Measurements from ENCODE around the gene PARD3.

Gene PARD3

GRCh38 chr10:34643620-34644019 lies 171.5 kb downstream of the PARD3 start:
- no peak for DNase-seq

GRCh38 chr10:34641913-34642558 lies 173.1 kb downstream of the PARD3 start:
- no peak for DNase-seq

GRCh38 chr10:34641147-34641912 lies 173.8 kb downstream of the PARD3 start:
- DNase-seq, result no peak

GRCh38 chr10:34638406-34639054 lies 176.6 kb downstream of the PARD3 start:
- DNase-seq, result peak; percentile 59 to 66

GRCh38 chr10:34637418-34637911 lies 177.6 kb downstream of the PARD3 start:
- peak; percentile 52 to 57 for DNase-seq

- DNase-seq, result no peak
Measured at GRCh38 chr10:34635111-34635510, 180.0 kb downstream of the PARD3 start.

GRCh38 chr10:34633374-34633773 lies 181.7 kb downstream of the PARD3 start:
- no peak for DNase-seq

GRCh38 chr10:34629084-34629483 lies 186.0 kb downstream of the PARD3 start:
- no peak for DNase-seq

- DNase-seq, result no peak
Measured at GRCh38 chr10:34628174-34628796, 186.8 kb downstream of the PARD3 start.

GRCh38 chr10:34627741-34628140 lies 187.4 kb downstream of the PARD3 start:
- DNase-seq, result no peak

- no peak for DNase-seq
Measured at GRCh38 chr10:34627331-34627730, 187.8 kb downstream of the PARD3 start.

- DNase-seq, result no peak
Measured at GRCh38 chr10:34626158-34626880, 188.8 kb downstream of the PARD3 start.

GRCh38 chr10:34624323-34625153 lies 190.6 kb downstream of the PARD3 start:
- DNase-seq, result no peak

- no peak for DNase-seq
Measured at GRCh38 chr10:34622945-34623344, 192.2 kb downstream of the PARD3 start.

GRCh38 chr10:34618611-34619010 lies 196.5 kb downstream of the PARD3 start:
- no peak for DNase-seq

GRCh38 chr10:34615770-34616169 lies 199.3 kb downstream of the PARD3 start:
- no peak for DNase-seq

- no peak for DNase-seq
Measured at GRCh38 chr10:34613491-34613890, 201.6 kb downstream of the PARD3 start.

- no peak for DNase-seq
Measured at GRCh38 chr10:34612938-34613337, 202.2 kb downstream of the PARD3 start.

GRCh38 chr10:34612446-34612845 lies 202.7 kb downstream of the PARD3 start:
- no peak for DNase-seq

GRCh38 chr10:34609287-34609940 lies 205.7 kb downstream of the PARD3 start:
- no peak for DNase-seq

GRCh38 chr10:34607894-34608293 lies 207.2 kb downstream of the PARD3 start:
- DNase-seq, result no peak
